ENCODE measurements around the gene MISP. TPM values are rescaled to one million over a fixed set of nuclear protein-coding genes. Genes with fewer than 3 reads are reported as not detected.
A peak's percentile ranks its signal among the peaks of the same experiment; 100 is the strongest.

Gene MISP
- total and polyA plus RNA-seq, 2 of the 13 experiments (the other 11 are each of a cell fraction or from before 2014, with no cell fraction given), result 0.67 to 1.3 TPM

GRCh38 chr19:739998-740715 lies 10.8 kb upstream of the MISP start (continued):
- TF ChIP-seq BRF2 (CRISPR knock-in tag; IDR thresholded peaks at IDR 0.05), result no peak; the same call in 1 of the 2 replicates
- TF ChIP-seq ARID4A (CRISPR knock-in tag; IDR thresholded peaks at IDR 0.05; ENCODE audit: borderline replicate concordance), result peak; percentile 82
- TF ChIP-seq PHF21A (CRISPR knock-in tag; IDR thresholded peaks at IDR 0.05), result peak; percentile 61
- TF ChIP-seq SKI (IDR thresholded peaks at IDR 0.05; ENCODE audit: partially characterized antibody), result peak; percentile 69
- TF ChIP-seq TFDP1 (CRISPR knock-in tag; IDR thresholded peaks at IDR 0.05; ENCODE audit: borderline replicate concordance), result peak; percentile 41; the same call in 1 of the 2 replicates
- no peak for TF ChIP-seq REXO4 (CRISPR knock-in tag; IDR thresholded peaks at IDR 0.05; ENCODE audit: borderline replicate concordance)
- TF ChIP-seq GRHL1 (CRISPR knock-in tag; conservative IDR thresholded peaks at IDR 0.05), result no peak; the same call in 1 of the 2 replicates
- TF ChIP-seq ZNF776 (CRISPR knock-in tag; IDR thresholded peaks at IDR 0.05), result peak; percentile 68; the same call in 1 of the 2 replicates
- TF ChIP-seq GATAD1 (CRISPR knock-in tag; IDR thresholded peaks at IDR 0.05), result 0 out of 2 replicates have a peak, but pooled peaks have one; percentile 15
- TF ChIP-seq ZNF101 (CRISPR knock-in tag; IDR thresholded peaks at IDR 0.05; ENCODE audit: borderline replicate concordance, low read depth), result no peak
- no peak; the same call in none of the 2 replicates for TF ChIP-seq NR2F6 (IDR thresholded peaks at IDR 0.05)
- peak; percentile 15; the same call in 1 of the 2 replicates for TF ChIP-seq NR2F6 (CRISPR knock-in tag; IDR thresholded peaks at IDR 0.05)
- TF ChIP-seq CERS6 (CRISPR knock-in tag; IDR thresholded peaks at IDR 0.05), result no peak; the same call in 1 of the 2 replicates
- no peak for TF ChIP-seq EHMT2 (IDR thresholded peaks at IDR 0.05; ENCODE audit: borderline replicate concordance, low read depth, low read length)
- no peak for TF ChIP-seq SUZ12 (IDR thresholded peaks at IDR 0.05; ENCODE audit: low read depth, low read length)
- TF ChIP-seq ZNF335 (CRISPR knock-in tag; IDR thresholded peaks at IDR 0.05), result no peak
- no peak for TF ChIP-seq ARNT (IDR thresholded peaks at IDR 0.05)
- TF ChIP-seq ZNF816 (CRISPR knock-in tag; IDR thresholded peaks at IDR 0.05; ENCODE audit: borderline replicate concordance), result 0 out of 2 replicates have a peak, but pooled peaks have one; percentile 33
- TF ChIP-seq ZNF326 (CRISPR knock-in tag; IDR thresholded peaks at IDR 0.05; ENCODE audit: borderline replicate concordance), result no peak

Measured in HepG2 (cell line).